ENCODE data around the gene KCNMA1.
"Not testable (repeated sequence)": the region's sequence is repeated elsewhere in the genome, so short reads cannot be mapped to it uniquely, and the experiment has no call there.

DNA sequence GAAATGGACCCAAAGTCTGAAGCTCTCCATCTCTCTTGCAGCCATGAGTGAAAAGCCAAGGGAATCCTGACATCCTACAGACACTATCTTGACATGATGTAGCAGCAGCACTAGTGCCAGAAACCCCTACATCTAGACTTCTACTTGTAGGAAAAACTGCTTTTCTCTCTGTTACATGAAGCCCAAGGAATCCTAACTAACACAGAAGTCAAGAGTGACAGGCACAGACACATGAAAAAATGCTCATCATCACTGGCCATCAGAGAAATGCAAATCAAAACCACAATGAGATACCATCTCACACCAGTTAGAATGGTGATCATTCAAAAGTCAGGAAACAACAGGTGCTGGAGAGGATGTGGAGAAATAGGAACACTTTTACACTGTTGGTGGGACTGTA lies 297.7 kb downstream of the KCNMA1 start:
- TF ChIP-seq, protein P1, sequence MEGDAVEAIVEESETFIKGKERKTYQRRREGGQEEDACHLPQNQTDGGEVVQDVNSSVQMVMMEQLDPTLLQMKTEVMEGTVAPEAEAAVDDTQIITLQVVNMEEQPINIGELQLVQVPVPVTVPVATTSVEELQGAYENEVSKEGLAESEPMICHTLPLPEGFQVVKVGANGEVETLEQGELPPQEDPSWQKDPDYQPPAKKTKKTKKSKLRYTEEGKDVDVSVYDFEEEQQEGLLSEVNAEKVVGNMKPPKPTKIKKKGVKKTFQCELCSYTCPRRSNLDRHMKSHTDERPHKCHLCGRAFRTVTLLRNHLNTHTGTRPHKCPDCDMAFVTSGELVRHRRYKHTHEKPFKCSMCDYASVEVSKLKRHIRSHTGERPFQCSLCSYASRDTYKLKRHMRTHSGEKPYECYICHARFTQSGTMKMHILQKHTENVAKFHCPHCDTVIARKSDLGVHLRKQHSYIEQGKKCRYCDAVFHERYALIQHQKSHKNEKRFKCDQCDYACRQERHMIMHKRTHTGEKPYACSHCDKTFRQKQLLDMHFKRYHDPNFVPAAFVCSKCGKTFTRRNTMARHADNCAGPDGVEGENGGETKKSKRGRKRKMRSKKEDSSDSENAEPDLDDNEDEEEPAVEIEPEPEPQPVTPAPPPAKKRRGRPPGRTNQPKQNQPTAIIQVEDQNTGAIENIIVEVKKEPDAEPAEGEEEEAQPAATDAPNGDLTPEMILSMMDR (conservative IDR thresholded peaks at IDR 0.05; ENCODE audit: low read depth, low read length) = not testable (repeated sequence)
- TF ChIP-seq EZH2 (IDR thresholded peaks at IDR 0.05; ENCODE audit: low read length, unreplicated experiment); EZH2phosphoT487 (IDR thresholded peaks at IDR 0.05; ENCODE audit: borderline replicate concordance, low read length): not testable (repeated sequence)

All from PC-3 (cell line).